CD4-positive, alpha-beta T cell (primary cell): Measurements from ENCODE around the gene GNA15. TPM values are rescaled to one million over a fixed set of nuclear protein-coding genes. Genes with fewer than 3 reads are reported as not detected.
A peak's percentile ranks its signal among the peaks of the same experiment; 100 is the strongest.

Experiments
- ATAC-seq: fragments of 200-7000 bp; cut with Tn5 transposase; one replicate; pipeline ENCODE4 v1.10.0; 2022; ENCODE audit warnings: mild to moderate bottlenecking; ENCODE audit not compliant: poor library complexity
- CTCF ChIA-PET: fragments of 350-600 bp; sonication (Branson Sonifier 250); formaldehyde crosslinking; loops from one replicate; lab custom pipeline; 2021; ENCODE audit warnings: antibody characterized with exemption, inconsistent platforms; lab: Charles Lee
- POLR2A ChIA-PET: fragments of 350-600 bp; sonication (Branson Sonifier 250); formaldehyde crosslinking; loops from one replicate; lab custom pipeline; 2021; ENCODE audit warnings: antibody characterized with exemption, inconsistent platforms; lab: Charles Lee
- DNase-seq, 14 experiments: peaks; one replicate each; pipeline ENCODE4 v3.0.0-alpha.2; 2013 to 2020; ENCODE audit warnings: mixed read lengths in 2 of 14
- H3K27ac ChIP-seq, 2 donors: one replicate each; pipeline versions ENCODE4 v1.5.1 to v1.7.0; 2013; ENCODE audit warnings: low read length in 2 of 2, low read depth in 1 of 2, mild to moderate bottlenecking in 1 of 2
- H3K27me3 ChIP-seq, 2 experiments: 1 replicate in 1 of 2; 2 replicates in 1 of 2; pipeline versions ENCODE4 v1.6.1 to v1.7.0; 2013; ENCODE audit warnings: low read length in 2 of 2, control low read depth in 1 of 2, mild to moderate bottlenecking in 1 of 2, moderate library complexity in 1 of 2; ENCODE audit not compliant: insufficient read depth in 2 of 2, control insufficient read depth in 1 of 2
- H3K36me3 ChIP-seq: one replicate; pipeline ENCODE4 v1.6.1; 2013; ENCODE audit warnings: low read length, control low read depth; ENCODE audit not compliant: insufficient read depth
- H3K4me1 ChIP-seq: one replicate; pipeline ENCODE4 v1.6.1; 2013; ENCODE audit warnings: low read length, control low read depth; ENCODE audit not compliant: insufficient read depth
- H3K4me3 ChIP-seq: one replicate; pipeline ENCODE4 v1.5.1; 2013; ENCODE audit warnings: mild to moderate bottlenecking, low read length, moderate library complexity
- H3K9me3 ChIP-seq, 2 experiments: 1 replicate in 1 of 2; 2 replicates in 1 of 2; pipeline versions ENCODE4 v1.6.1 to v1.7.0; 2013; ENCODE audit warnings: low read length in 2 of 2, mild to moderate bottlenecking in 2 of 2, control low read depth in 1 of 2, moderate library complexity in 1 of 2; ENCODE audit not compliant: control insufficient read depth in 1 of 2, insufficient read depth in 1 of 2
- H3K27ac Mint-ChIP-seq: one replicate; pipeline ENCODE4 v1.8.0; 2020; ENCODE audit warnings: mixed read lengths
- H3K27me3 Mint-ChIP-seq: one replicate; pipeline ENCODE4 v1.8.0; 2021; ENCODE audit warnings: mixed read lengths
- H3K36me3 Mint-ChIP-seq: one replicate; pipeline ENCODE4 v1.8.0; 2021; ENCODE audit warnings: low read depth, mixed read lengths
- H3K4me1 Mint-ChIP-seq: one replicate; pipeline ENCODE4 v1.8.0; 2021; ENCODE audit warnings: low read depth, mixed read lengths
- H3K4me3 Mint-ChIP-seq: one replicate; pipeline ENCODE4 v1.8.0; 2020; ENCODE audit warnings: mild to moderate bottlenecking, mixed read lengths
- H3K9me3 Mint-ChIP-seq: one replicate; pipeline ENCODE4 v1.8.0; 2020; ENCODE audit warnings: mixed read lengths
- CTCF ChIP-seq: fragments of 200-600 bp; IDR thresholded peaks from one replicate; pipeline ENCODE4 v1.8.0; 2022; ENCODE audit warnings: antibody characterized with exemption, mild to moderate bottlenecking
- intact Hi-C, 2 experiments: fragments of 100-400 bp; cut with DNase I in 1 of 2; cut with micrococcal nuclease in 1 of 2; formaldehyde crosslinking; loops; one replicate each; pipeline versions ENCODE4 v1.15.1 to v1.9.0; 2023 to 2025; cut with DNase I, micrococcal nuclease
- total RNA-seq, 174 experiments: library from RNA in 2 of 174; stranded (reverse) in 2 of 174; gene quantifications; one replicate each; pipeline ENCODE4 v1.2.3 and lab custom pipeline; 2021 to 2026

Gene GNA15
- total RNA-seq, 2 experiments from 2014 or later, result 12.1 to 14.9 TPM

- H3K4me3 ChIP-seq, result no peak overlapping the region
- no peaks in the 10 kb centered on the region for H3K4me1 ChIP-seq
- H3K9me3 ChIP-seq, result peaks cover 0 to 3% of the 10 kb centered on the region in 2 experiments
- ChIA-PET POLR2A (no interaction called here), CTCF (no interaction called here)
- peaks cover 17% of the 10 kb centered on the region for H3K36me3 Mint-ChIP-seq
- no peaks in the 10 kb centered on the region for H3K27me3 ChIP-seq
- no peak overlapping the region for H3K27ac Mint-ChIP-seq
- H3K4me1 Mint-ChIP-seq, result no peaks in the 10 kb centered on the region
- DNase-seq, result peak in 1 of 14 experiments; percentile 27
- no peaks in the 10 kb centered on the region for H3K9me3 Mint-ChIP-seq
- TF ChIP-seq CTCF, result no peak
- no peaks in the 10 kb centered on the region for H3K27me3 Mint-ChIP-seq
- H3K36me3 ChIP-seq, result peaks cover 36% of the 10 kb centered on the region
- H3K4me3 Mint-ChIP-seq, result no peak overlapping the region
- H3K27ac ChIP-seq, result no peak overlapping the region
- ATAC-seq, result no peak
- intact Hi-C loops, result no loop called here
Observed at GRCh38 chr19:3198901-3199700, 63.3 kb downstream of the GNA15 start.

GRCh38 chr19:3201072-3201700, 65.4 kb downstream of the GNA15 start:
- Mint-ChIP-seq H3K4me1 (no peaks in the 10 kb centered on the region), H3K27me3 (no peaks in the 10 kb centered on the region), H3K9me3 (no peaks in the 10 kb centered on the region), H3K27ac (no peak overlapping the region), H3K4me3 (no peak overlapping the region), H3K36me3 (peaks cover 18% of the 10 kb centered on the region)
- DNase-seq, result no peak
- H3K9me3 ChIP-seq, result no peaks in the 10 kb centered on the region
- H3K27me3 ChIP-seq, result no peaks in the 10 kb centered on the region
- no peak overlapping the region for H3K4me3 ChIP-seq
- POLR2A ChIA-PET, result no interaction called here
- CTCF ChIA-PET, result no interaction called here
- no peak for TF ChIP-seq CTCF
- H3K27ac ChIP-seq, result no peak overlapping the region
- peaks cover 43% of the 10 kb centered on the region for H3K36me3 ChIP-seq
- no peaks in the 10 kb centered on the region for H3K4me1 ChIP-seq
- intact Hi-C loops, result no loop called here
- no peak for ATAC-seq

- Histone ChIP-seq H3K4me1 (no peaks in the 10 kb centered on the region), H3K36me3 (peaks cover 40% of the 10 kb centered on the region), H3K27ac (no peak overlapping the region), H3K27me3 (no peaks in the 10 kb centered on the region), H3K9me3 (no peaks in the 10 kb centered on the region), H3K4me3 (no peak overlapping the region)
- no peaks in the 10 kb centered on the region for H3K4me1 Mint-ChIP-seq
- H3K4me3 Mint-ChIP-seq, result no peak overlapping the region
- ChIA-PET POLR2A (no interaction called here), CTCF (no interaction called here)
- DNase-seq (no peak), ATAC-seq (no peak)
- H3K36me3 Mint-ChIP-seq, result peaks cover 18% of the 10 kb centered on the region
- H3K27ac Mint-ChIP-seq, result no peak overlapping the region
- no peaks in the 10 kb centered on the region for H3K9me3 Mint-ChIP-seq
- H3K27me3 Mint-ChIP-seq, result no peaks in the 10 kb centered on the region
- intact Hi-C loops, result no loop called here
- no peak for TF ChIP-seq CTCF
Observed at GRCh38 chr19:3201911-3202310, 66.1 kb downstream of the GNA15 start.
